ENCODE results near the gene CLCN6.

The CLCN6 gene, protein sequence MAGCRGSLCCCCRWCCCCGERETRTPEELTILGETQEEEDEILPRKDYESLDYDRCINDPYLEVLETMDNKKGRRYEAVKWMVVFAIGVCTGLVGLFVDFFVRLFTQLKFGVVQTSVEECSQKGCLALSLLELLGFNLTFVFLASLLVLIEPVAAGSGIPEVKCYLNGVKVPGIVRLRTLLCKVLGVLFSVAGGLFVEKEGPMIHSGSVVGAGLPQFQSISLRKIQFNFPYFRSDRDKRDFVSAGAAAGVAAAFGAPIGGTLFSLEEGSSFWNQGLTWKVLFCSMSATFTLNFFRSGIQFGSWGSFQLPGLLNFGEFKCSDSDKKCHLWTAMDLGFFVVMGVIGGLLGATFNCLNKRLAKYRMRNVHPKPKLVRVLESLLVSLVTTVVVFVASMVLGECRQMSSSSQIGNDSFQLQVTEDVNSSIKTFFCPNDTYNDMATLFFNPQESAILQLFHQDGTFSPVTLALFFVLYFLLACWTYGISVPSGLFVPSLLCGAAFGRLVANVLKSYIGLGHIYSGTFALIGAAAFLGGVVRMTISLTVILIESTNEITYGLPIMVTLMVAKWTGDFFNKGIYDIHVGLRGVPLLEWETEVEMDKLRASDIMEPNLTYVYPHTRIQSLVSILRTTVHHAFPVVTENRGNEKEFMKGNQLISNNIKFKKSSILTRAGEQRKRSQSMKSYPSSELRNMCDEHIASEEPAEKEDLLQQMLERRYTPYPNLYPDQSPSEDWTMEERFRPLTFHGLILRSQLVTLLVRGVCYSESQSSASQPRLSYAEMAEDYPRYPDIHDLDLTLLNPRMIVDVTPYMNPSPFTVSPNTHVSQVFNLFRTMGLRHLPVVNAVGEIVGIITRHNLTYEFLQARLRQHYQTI

DNA sequence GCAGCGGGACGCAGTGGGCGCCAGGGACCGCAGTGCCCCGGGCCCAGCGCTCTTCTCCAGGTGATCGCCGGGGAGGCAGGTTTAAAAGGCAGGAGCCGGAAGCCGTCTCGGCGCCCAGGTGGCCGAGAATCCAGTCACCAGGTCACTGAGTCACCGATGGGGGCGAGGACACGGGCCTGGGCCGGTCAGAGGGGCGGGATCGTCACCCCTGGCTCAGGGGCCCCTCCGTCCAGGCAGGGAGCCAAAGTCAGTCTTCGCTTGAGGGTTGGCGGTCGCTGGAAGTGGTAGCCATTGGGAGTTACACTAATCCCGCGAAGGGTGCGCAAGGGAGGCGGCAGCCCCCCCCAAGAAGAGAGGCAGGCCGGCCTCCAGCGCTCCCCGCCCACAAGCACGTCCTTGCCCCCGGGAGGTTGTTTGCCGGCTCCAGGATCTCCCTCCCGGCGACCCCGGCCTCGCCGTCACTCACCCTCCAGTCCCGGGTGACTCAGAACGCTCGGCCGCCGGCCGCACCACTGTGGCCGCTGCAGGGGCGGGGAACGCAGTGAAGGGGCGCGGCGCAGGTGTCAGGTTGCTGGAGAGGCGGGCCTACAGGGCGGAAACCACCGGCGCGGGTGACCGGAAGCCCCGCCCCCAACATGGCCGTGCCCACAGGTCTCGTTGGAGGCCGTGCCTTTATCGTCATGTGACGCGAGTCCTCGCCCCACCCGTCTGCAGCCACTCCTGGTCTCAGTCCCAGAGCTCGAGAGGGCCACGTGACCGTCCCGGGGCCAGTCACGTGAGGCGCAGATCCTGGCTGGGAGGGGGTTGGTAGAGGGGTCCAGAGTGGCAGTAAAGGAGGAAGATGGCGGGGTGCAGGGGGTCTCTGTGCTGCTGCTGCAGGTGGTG lies at the start of gene CLCN6, which contains the start of gene MTHFR:
TSS of gene CLCN6 (plus strand) at position 770 of the 885 bp plus-strand sequence. CDS start at position 842, 72 bp downstream.
TSS of gene MTHFR (minus strand) at position 543 of the 885 bp plus-strand sequence. CDS start 2,848 bp downstream, outside the sequence.
- no peaks in the 10 kb centered on the region for H3K27me3 Mint-ChIP-seq
- peak within 1 kb of the TSS; percentile 94 for H3K27ac Mint-ChIP-seq
- H3K4me3 Mint-ChIP-seq: peak within 1 kb of the TSS; percentile 94
- H3K9me3 Mint-ChIP-seq: no peaks in the 10 kb centered on the region
- peak; percentile 85 for ATAC-seq (ENCODE audit: low read depth)
- peaks cover 10% of the 10 kb centered on the region for H3K36me3 Mint-ChIP-seq
- peak; percentile 96 to 98 for DNase-seq (ENCODE audit: low spot score in 2 of 2)
- H3K4me1 Mint-ChIP-seq: peaks cover 47% of the 10 kb centered on the region

DNA sequence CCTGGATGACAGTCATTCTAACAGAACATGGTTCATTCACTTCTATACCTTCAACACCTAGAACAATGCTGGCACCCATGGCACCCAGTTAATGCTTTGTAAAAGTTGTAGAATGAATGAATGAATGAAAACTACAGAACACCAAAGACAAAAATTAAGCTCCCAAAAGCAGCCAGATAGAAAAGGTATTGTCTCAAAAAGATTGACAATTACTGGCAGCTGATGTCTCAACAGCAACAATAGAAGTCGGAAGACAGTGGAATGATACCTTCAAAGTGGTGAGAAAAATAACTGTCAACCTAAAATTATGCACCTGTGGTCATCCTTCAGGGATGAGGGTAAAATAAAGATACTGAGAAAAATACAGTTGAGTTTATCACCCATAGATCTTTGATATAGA lies 48.9 kb upstream of the CLCN6 start:
- H3K27me3 Mint-ChIP-seq: peaks cover 12% of the 10 kb centered on the region
- H3K4me1 Mint-ChIP-seq: no peaks in the 10 kb centered on the region
- H3K36me3 Mint-ChIP-seq: peaks cover 2% of the 10 kb centered on the region
- ATAC-seq (ENCODE audit: low read depth) (no peak), DNase-seq (ENCODE audit: low spot score in 2 of 2) (no peak)
- no peaks in the 10 kb centered on the region for H3K9me3 Mint-ChIP-seq
- no peak overlapping the region for H3K4me3 Mint-ChIP-seq
- no peak overlapping the region for H3K27ac Mint-ChIP-seq

DNA sequence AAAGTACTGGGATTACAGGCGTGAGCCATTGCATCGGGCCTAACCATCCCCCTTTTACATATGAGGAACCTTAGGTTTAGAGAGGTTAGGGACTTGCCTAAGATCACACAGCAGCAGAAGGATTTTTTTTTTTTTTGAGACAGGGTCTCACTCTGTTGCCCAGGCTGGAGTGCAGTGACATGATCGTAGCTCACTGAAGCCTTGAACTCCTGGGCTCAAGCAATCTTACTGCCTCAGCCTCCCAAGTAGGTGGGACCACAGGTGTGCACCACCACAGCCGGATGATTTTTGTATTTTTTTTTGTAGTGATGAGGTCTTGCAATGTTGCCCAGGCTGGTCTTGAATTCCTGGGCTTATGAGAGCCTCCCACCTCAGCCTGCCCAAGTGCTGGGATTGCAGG lies 46.2 kb upstream of the CLCN6 start:
- ATAC-seq (ENCODE audit: low read depth): no peak
- Mint-ChIP-seq H3K27me3 (peaks cover 19% of the 10 kb centered on the region), H3K36me3 (peaks cover 2% of the 10 kb centered on the region), H3K4me3 (no peak overlapping the region), H3K4me1 (no peaks in the 10 kb centered on the region), H3K27ac (no peak overlapping the region), H3K9me3 (no peaks in the 10 kb centered on the region)
- DNase-seq (ENCODE audit: low spot score in 2 of 2): no peak

DNA sequence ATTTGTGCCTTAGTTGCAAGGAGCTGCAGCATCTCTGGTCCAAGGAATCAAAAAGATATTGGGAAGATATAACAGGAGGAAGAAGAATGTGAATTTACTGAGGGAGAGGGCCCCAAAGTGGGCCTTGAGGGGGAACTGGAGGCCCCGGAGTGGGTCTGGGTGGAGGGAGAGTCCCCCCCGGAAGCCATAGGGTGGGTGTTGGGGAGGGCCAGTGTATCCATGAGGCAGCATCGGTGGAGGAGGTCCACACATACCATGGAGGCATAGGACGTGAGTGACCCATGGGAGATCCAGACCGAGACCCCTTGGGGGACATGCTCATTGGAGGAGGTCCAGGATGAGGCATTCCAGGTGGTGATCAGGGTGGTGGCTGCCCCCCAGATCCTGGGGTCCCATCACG lies 44.7 kb upstream of the CLCN6 start:
- DNase-seq (ENCODE audit: low spot score in 2 of 2) (no peak), ATAC-seq (ENCODE audit: low read depth) (no peak)
- H3K36me3 Mint-ChIP-seq: peaks cover 2% of the 10 kb centered on the region
- no peaks in the 10 kb centered on the region for H3K4me1 Mint-ChIP-seq
- no peak overlapping the region for H3K4me3 Mint-ChIP-seq
- peaks cover 15% of the 10 kb centered on the region for H3K27me3 Mint-ChIP-seq
- no peaks in the 10 kb centered on the region for H3K9me3 Mint-ChIP-seq
- no peak overlapping the region for H3K27ac Mint-ChIP-seq

DNA sequence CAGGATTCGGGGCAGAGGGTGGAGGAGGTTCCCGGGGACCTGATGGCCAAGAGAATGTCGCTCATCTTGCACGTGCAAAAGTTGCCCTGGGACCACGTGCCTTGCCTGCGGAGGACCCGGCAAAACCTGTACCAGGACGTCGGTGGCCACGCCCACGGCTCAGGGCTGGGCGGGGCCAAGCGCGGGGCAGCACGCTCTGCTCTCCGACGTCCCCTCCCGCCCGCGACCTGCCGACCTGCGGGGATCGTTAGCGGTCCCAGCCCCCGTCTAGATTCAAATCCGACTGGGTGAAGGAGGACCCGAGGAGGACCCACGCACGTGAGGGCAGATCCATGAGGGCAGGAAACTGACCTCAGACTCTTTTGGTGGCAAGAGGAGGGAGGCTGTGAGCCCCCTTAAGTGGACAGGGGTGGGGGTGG lies 44.0 kb upstream of the CLCN6 start, which contains the start of gene C1orf167:
TSS of gene C1orf167 (plus strand) at position 206 of the 419 bp plus-strand sequence. CDS start 2,208 bp downstream, outside the sequence.
- Mint-ChIP-seq H3K36me3 (peaks cover 2% of the 10 kb centered on the region), H3K9me3 (no peaks in the 10 kb centered on the region), H3K4me1 (no peaks in the 10 kb centered on the region), H3K27me3 (peaks cover 13% of the 10 kb centered on the region), H3K27ac (no peak within 1 kb of the TSS), H3K4me3 (peak within 1 kb of the TSS; percentile 10)
- ATAC-seq (ENCODE audit: low read depth) (peak; percentile 44), DNase-seq (ENCODE audit: low spot score in 2 of 2) (no peak)

DNA sequence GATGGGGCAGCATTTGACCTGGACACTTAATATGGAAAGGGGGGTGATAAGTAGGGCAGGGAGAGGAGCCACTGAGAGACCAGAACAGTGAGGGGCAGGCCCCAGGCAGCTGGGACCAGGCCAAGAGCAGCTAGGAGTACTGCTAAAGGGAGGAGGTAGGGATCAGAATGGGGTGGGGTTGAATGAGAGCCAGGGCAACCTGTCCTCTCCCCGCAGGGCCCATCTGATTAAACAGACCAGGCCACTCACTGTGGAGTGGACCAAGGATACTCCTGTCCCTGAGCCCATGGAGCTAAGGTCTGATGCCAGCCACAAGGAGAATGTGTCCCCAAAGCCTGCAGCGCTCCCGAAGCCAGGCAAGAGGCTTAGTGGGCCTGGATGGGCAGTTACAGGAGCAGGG lies 41.9 kb upstream of the CLCN6 start:
- Mint-ChIP-seq H3K36me3 (peaks cover 2% of the 10 kb centered on the region), H3K4me1 (no peaks in the 10 kb centered on the region), H3K9me3 (no peaks in the 10 kb centered on the region), H3K4me3 (no peak overlapping the region), H3K27me3 (peaks cover 13% of the 10 kb centered on the region), H3K27ac (no peak overlapping the region)
- ATAC-seq (ENCODE audit: low read depth) (no peak), DNase-seq (ENCODE audit: low spot score in 2 of 2) (no peak)

DNA sequence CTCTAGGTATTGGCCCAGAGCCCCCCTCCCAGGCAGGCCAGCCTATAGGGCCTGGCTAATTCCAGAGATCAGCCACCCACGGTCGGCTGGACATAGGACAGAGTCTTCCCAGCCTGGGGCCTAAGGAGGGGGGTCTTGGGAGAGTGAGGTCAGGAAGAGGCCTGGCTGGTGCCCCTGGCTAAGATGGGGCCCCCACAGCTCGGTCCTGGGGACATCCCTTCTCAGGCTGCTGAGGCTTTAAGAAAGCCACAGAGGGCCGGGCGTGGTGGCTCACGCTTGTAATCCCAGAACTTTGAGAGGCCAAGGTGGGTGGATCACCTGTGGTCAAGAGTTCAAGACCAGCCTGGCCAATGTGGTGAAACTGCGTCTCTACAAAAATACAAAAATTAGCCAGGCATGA lies 41.5 kb upstream of the CLCN6 start:
- peaks cover 13% of the 10 kb centered on the region for H3K27me3 Mint-ChIP-seq
- H3K27ac Mint-ChIP-seq: no peak overlapping the region
- DNase-seq (ENCODE audit: low spot score in 2 of 2) (no peak), ATAC-seq (ENCODE audit: low read depth) (no peak)
- H3K9me3 Mint-ChIP-seq: no peaks in the 10 kb centered on the region
- H3K36me3 Mint-ChIP-seq: peaks cover 2% of the 10 kb centered on the region
- no peak overlapping the region for H3K4me3 Mint-ChIP-seq
- H3K4me1 Mint-ChIP-seq: no peaks in the 10 kb centered on the region

DNA sequence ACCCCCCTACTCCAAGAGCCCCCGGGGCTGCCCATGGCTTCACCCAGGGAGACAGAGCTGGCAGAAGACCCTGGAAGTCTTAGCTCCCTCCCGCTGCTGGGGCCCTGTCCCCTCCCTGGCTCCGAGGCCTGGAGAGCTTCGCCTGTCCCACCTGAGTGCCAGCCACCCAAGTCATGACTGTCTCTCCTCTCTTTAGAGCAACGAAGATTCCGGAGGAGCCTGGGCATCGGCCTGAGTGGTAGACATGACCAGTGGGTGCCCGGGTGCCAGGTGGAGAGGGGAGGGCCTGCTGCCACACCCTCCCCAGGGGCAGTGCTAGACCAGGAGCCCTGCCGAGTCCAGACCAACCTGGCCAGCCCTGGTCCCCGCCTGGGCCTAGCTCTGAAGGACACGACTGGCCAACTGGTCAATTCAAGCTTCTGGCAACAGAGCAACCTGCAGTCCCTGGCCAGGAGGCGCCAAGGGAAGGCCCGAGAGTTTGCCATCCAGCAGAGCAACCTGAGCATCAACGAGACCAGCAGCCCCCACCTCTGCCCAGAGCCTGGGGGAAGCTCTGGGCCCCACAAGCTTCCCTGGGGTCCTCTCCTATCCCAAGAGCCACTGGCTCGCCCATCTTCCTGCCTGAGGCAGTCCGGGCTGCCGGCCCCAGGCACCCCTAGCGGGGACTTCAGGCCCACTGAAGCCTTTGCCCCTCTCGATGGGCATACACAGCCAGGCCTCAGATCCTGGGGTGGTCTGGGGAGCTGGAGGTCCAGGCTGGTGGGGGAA lies 40.1 kb upstream of the CLCN6 start:
- peaks cover 13% of the 10 kb centered on the region for H3K27me3 Mint-ChIP-seq
- peaks cover 2% of the 10 kb centered on the region for H3K36me3 Mint-ChIP-seq
- ATAC-seq (ENCODE audit: low read depth) (no peak), DNase-seq (ENCODE audit: low spot score in 2 of 2) (no peak)
- H3K27ac Mint-ChIP-seq: no peak overlapping the region
- no peaks in the 10 kb centered on the region for H3K9me3 Mint-ChIP-seq
- no peak overlapping the region for H3K4me3 Mint-ChIP-seq
- no peaks in the 10 kb centered on the region for H3K4me1 Mint-ChIP-seq

DNA sequence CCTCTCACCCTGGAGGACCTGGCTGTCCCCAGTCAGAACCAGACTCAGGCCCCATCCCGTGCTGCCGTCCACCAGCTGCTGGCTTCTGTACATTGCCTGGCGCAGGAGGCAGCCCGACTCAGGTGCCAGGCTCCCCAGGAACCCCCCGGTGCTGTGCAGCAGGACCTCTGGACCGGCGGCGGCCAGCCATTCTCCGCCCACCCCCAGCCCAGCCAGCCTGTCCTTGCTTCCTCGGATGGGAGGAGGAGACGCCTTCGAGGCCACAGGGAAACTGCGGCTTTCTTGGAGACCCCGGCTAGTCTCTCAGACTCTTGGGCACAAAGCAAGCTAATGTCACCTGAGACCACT lies 39.6 kb upstream of the CLCN6 start:
- ATAC-seq (ENCODE audit: low read depth): no peak
- H3K9me3 Mint-ChIP-seq: no peaks in the 10 kb centered on the region

DNA sequence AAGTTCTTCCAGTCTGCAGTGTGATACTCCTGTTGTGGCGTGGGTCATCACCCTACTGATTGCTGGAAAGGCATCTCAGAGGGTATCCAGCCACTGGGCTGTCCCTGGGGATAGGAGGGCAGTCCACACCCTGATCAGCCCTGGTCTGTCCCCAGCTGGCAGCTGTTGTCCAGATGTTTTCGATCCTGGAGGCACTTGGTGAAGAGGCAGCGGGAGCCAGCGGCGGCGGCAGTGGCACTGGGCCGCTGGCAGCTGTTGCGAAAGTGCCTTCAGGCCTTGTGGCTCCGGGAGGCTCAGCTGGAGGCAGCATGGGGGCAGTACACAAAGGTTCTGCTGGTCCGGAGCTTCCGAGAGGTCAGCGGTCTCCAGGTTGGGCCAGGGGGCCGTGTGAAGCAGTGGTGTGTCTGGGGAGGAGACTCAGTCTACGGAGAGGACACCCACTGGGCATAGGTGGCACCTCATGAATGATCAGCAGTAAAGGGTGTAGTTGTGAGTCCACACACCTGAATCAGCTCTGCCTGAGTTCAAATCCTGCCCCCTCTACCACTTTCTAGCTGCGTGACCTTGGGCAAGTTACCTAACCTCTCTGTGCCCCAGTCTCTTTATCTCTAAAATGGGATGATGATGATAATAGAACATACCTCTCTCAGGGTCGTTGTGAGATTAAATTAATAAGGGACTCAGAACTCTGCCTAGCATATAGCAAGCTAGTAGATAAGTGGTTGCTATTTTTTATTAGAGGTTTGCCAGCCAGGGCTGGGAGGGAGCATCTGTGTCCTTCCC lies 37.9 kb upstream of the CLCN6 start:
- no peaks in the 10 kb centered on the region for H3K9me3 Mint-ChIP-seq
- H3K27me3 Mint-ChIP-seq: peaks cover 3% of the 10 kb centered on the region
- no peak overlapping the region for H3K4me3 Mint-ChIP-seq
- no peak overlapping the region for H3K27ac Mint-ChIP-seq
- peaks cover 3% of the 10 kb centered on the region for H3K4me1 Mint-ChIP-seq
- ATAC-seq (ENCODE audit: low read depth) (no peak), DNase-seq (ENCODE audit: low spot score in 2 of 2) (no peak)
- no peaks in the 10 kb centered on the region for H3K36me3 Mint-ChIP-seq

More for the DNA sequence above, 39.6 kb upstream of the CLCN6 start:
- no peak for DNase-seq (ENCODE audit: low spot score in 2 of 2)
- Mint-ChIP-seq H3K4me1 (no peaks in the 10 kb centered on the region), H3K27ac (no peak overlapping the region), H3K27me3 (peaks cover 9% of the 10 kb centered on the region), H3K36me3 (no peaks in the 10 kb centered on the region), H3K4me3 (no peak overlapping the region)

DNA sequence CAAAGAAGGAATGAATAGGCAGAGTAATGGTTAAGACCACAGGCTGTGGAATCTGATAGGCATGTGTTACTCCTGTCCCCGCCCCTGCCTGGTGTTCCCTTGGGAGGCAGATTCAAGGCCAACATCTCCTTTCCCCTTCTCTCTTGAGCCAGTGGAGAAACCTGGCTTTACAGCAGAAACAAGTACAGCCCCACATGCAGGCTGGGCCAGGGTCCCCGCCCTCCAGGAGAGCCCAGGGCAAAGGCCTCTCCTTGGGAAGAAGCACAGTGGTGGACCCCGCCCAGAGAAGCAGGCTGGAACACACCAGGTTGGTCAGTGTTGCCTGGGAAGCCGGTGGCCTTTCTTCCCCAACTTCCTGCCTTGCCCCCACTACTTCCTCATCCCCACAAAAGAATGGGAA lies 37.2 kb upstream of the CLCN6 start:
- Mint-ChIP-seq H3K9me3 (no peaks in the 10 kb centered on the region), H3K27me3 (no peaks in the 10 kb centered on the region), H3K36me3 (no peaks in the 10 kb centered on the region), H3K4me3 (no peak overlapping the region), H3K27ac (no peak overlapping the region), H3K4me1 (peaks cover 3% of the 10 kb centered on the region)
- DNase-seq (ENCODE audit: low spot score in 2 of 2) (no peak), ATAC-seq (ENCODE audit: low read depth) (no peak)

DNA sequence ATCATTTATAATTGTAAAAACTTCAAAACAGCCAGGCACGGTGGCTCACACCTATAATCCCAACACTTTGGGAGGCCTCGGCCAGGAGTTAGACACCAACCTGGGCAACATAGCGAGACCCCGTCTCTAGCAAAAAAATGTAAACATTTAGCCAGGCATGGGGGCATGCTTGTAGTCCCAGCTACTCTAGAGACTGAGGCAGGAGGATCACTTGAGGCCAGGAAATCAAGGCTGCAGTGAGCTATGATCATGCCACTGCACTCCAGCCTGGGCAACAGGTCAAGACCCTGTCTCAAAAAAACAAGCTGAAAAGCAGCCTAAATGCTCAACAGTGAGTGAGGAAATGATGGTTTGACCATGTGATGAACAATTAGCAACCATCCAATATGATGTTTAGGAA lies 36.7 kb upstream of the CLCN6 start:
- H3K4me1 Mint-ChIP-seq: peaks cover 3% of the 10 kb centered on the region
- ATAC-seq (ENCODE audit: low read depth) (no peak), DNase-seq (ENCODE audit: low spot score in 2 of 2) (no peak)
- no peak overlapping the region for H3K27ac Mint-ChIP-seq
- no peak overlapping the region for H3K4me3 Mint-ChIP-seq
- H3K27me3 Mint-ChIP-seq: peaks cover under 1% of the 10 kb centered on the region
- H3K36me3 Mint-ChIP-seq: no peaks in the 10 kb centered on the region
- no peaks in the 10 kb centered on the region for H3K9me3 Mint-ChIP-seq

Data from memory B cell (primary cell).